Colonic mucosa (tissue), 4 donors: ENCODE measurements around the gene MARK2. TPM values are rescaled to one million over a fixed set of nuclear protein-coding genes. Genes with fewer than 3 reads are reported as not detected.

ENCODE experiments used
- DNase-seq: peaks from one replicate; pipeline ENCODE4 v3.0.0-alpha.2; 2020
- H3K27ac ChIP-seq: fragments of 200-600 bp; one replicate; pipeline ENCODE4 v1.8.0; 2021
- H3K27me3 ChIP-seq: fragments of 200-600 bp; one replicate; pipeline ENCODE4 v1.8.0; 2021
- H3K36me3 ChIP-seq: fragments of 200-600 bp; one replicate; pipeline ENCODE4 v1.8.0; 2021
- H3K4me1 ChIP-seq: fragments of 200-600 bp; one replicate; pipeline ENCODE4 v1.8.0; 2021; ENCODE audit warnings: mild to moderate bottlenecking
- H3K4me3 ChIP-seq: fragments of 200-600 bp; one replicate; pipeline ENCODE4 v1.8.0; 2021
- H3K9ac ChIP-seq, 2 donors: one replicate each; pipeline ENCODE4 v1.7.0; 2013; ENCODE audit warnings: control low read depth in 2 of 2, low read depth in 2 of 2, low read length in 2 of 2
- H3K9me3 ChIP-seq: fragments of 200-600 bp; one replicate; pipeline ENCODE4 v1.8.0; 2021
- intact Hi-C: fragments of 100-400 bp; cut with DNase I; formaldehyde crosslinking; loops from one replicate; pipeline ENCODE4 v1.14.1; 2022
- total RNA-seq, 2 donors: library from RNA; stranded (reverse); fragmentation: NEBNext Ultra II Directional in 1 of 2; extraction: Animal tissue kit (Norgen Biotek cat#: 25700) in 1 of 2; gene quantifications; one replicate each; pipeline ENCODE4 v1.2.1, GENCODE V29; 2021
- TF ChIP-seq, protein P1 (sequence below): fragments of 200-600 bp; IDR thresholded peaks from one replicate; pipeline ENCODE4 v1.8.0; 2022; ENCODE audit warnings: antibody characterized with exemption, mild to moderate bottlenecking
- donor health status: healthy.
- donor health status: DM: no; HTN: no; CAD: no.
- donor health status: DM: no; HTN: no; CAD: no.

Gene MARK2
- total RNA-seq, 2 donors from 2014 or later, result 86.8 to 96.8 TPM

DNA sequence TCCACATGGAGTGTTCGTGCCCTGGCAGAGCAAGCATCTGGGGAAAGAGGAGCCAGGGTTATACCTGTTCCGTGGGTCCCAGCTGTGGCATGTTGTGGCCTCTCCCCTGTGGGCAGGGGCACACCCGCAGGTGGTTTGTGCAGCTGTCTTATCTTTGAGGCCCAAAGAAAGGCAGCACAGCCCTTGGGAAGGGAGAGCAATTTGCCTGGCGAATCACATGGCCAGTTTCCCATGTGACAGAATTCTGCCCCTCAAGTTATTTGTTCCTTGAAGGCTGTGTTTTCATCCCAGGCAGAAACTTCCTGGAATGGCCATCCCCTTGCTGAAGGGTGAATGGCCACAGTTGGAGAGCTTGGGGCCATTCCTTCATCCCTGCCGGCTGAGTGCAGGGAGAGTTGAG lies 119.1 kb downstream of the MARK2 start:
- no peak overlapping the region for H3K9ac ChIP-seq
- TF ChIP-seq, protein P1, sequence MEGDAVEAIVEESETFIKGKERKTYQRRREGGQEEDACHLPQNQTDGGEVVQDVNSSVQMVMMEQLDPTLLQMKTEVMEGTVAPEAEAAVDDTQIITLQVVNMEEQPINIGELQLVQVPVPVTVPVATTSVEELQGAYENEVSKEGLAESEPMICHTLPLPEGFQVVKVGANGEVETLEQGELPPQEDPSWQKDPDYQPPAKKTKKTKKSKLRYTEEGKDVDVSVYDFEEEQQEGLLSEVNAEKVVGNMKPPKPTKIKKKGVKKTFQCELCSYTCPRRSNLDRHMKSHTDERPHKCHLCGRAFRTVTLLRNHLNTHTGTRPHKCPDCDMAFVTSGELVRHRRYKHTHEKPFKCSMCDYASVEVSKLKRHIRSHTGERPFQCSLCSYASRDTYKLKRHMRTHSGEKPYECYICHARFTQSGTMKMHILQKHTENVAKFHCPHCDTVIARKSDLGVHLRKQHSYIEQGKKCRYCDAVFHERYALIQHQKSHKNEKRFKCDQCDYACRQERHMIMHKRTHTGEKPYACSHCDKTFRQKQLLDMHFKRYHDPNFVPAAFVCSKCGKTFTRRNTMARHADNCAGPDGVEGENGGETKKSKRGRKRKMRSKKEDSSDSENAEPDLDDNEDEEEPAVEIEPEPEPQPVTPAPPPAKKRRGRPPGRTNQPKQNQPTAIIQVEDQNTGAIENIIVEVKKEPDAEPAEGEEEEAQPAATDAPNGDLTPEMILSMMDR, result no peak
- H3K4me3 ChIP-seq, result no peak overlapping the region
- no peak overlapping the region for H3K27ac ChIP-seq
- H3K27me3 ChIP-seq, result no peaks in the 10 kb centered on the region
- no peak for DNase-seq
- H3K36me3 ChIP-seq, result no peaks in the 10 kb centered on the region
- H3K4me1 ChIP-seq, result no peaks in the 10 kb centered on the region
- intact Hi-C loops, result no loop called here
- no peaks in the 10 kb centered on the region for H3K9me3 ChIP-seq

Other genes starting within 250 kb of the MARK2 start
- 10 to 100 TPM in 1 of 2 donors, 1 to 10 TPM in 1; 3.8 to 13.2 TPM for gene PLAAT3, start 224.7 kb upstream of the MARK2 start, total RNA-seq
- 10 to 100 TPM; 38.2 to 55.2 TPM for gene ATL3, start 167.7 kb upstream of the MARK2 start, total RNA-seq
- gene RTN3, start 157.6 kb upstream of the MARK2 start, total RNA-seq, result 100 to 1,000 TPM; 110 to 128 TPM
- gene ZFTA, start 70.3 kb upstream of the MARK2 start, total RNA-seq, result 1 to 10 TPM; 4.8 to 7.0 TPM
- gene SPINDOC, start 25.7 kb upstream of the MARK2 start, total RNA-seq, result 10 to 100 TPM in 1 of 2 donors, 1 to 10 TPM in 1; 9.3 to 11.8 TPM
- gene RCOR2, start 78.1 kb downstream of the MARK2 start, total RNA-seq, result 1 to 10 TPM; 4.8 to 5.2 TPM
- 10 to 100 TPM; 20.5 to 32.9 TPM for gene NAA40, start 99.9 kb downstream of the MARK2 start, total RNA-seq
- 100 to 1,000 TPM; 647 to 875 TPM for gene COX8A, start 135.5 kb downstream of the MARK2 start, total RNA-seq
- 10 to 100 TPM; 78.7 to 82.5 TPM for gene OTUB1, start 147.3 kb downstream of the MARK2 start, total RNA-seq
- gene FLRT1, start 196.8 kb downstream of the MARK2 start, total RNA-seq, result under 1 TPM; 0.20 to 0.96 TPM